ENCODE data around the gene IPO9.
"Not testable (repeated sequence)": the region's sequence is repeated elsewhere in the genome, so short reads cannot be mapped to it uniquely, and the experiment has no call there.

Gene IPO9

DNA sequence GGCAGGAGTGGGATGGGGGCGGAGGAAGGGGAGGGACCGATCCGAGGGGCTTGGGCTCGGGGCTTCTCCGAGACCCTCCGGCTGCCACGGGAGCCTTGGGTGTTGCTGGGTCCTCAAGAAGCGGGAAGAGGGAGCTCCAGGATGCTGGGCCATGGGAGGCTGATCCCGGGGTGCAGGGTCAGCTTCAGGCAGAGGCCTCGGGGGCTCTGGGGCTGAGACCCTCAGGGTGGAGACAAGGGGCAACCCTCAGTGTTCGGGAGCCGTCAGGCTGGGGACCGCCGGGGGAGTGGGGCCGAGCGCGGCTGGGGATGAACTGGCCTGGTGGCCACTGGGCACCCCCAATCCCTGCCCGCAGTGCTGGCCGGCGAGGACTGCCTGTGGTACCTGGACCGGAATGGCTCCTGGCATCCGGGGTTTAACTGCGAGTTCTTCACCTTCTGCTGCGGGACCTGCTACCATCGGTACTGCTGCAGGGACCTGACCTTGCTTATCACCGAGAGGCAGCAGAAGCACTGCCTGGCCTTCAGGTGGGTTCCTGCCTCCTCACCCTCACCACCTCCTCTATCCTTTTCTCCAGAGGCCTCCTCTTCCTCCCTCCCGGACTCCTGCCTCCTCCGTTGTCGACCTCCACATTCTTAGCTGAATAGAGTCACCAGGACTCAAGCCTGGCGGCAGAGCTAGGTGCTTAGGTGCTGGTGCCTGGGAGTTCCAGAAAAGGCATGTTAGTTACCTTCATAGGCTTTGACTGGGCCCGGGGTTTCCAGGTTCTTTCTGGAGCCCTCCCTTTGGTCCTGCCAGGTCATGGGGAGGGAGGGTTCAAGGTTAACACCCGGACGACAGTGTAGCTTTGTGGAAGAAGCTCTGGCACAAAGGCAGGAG lies 60.4 kb downstream of the IPO9 start:
- no peak for DNase-seq

DNA sequence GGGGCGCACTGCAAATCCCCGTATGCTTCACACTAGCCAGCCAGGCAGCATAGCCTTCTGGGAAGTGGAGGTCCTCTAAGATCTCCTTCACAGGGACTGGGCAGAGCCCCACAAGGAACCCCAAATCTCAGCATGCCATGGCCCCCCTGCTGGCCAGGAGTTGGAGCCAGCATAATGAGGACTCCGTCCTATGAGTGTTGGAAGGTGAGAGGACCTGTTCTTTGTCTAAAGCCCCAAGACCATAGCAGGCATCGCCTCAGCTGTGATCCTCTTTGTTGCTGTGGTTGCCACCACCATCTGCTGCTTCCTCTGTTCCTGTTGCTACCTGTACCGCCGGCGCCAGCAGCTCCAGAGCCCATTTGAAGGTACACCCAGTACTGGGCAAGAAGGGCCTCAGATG lies 61.3 kb downstream of the IPO9 start:
- no peak for DNase-seq

DNA sequence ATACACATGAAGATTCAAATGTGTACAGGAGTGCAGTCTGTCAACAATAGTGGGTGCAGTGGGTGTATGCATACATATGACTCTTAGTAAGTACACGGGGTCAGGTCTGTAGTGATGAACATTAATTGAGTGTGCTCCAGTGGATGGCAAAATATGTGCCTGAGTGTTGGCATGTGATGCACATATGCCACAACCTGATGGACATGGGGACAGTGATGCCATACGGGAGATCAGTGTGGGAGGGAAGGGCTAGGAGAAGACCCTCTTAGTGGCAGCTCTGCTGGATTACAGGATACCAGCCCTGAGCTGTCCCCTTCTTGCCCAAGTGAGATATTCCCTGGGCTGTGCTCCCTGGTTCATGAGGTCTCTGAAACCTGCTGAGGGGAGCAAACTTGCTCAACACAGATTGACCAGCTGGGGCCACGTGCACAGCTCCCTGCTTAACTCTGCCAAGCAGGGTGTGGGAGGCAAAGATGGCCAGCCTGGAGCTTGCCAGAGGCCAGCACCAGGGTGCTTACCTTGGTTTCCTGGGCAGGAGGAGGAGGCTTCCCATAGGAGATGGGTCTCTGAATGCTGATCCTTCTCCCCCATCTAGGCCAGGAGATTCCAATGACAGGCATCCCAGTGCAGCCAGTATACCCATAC lies 62.0 kb downstream of the IPO9 start:
- no peak for DNase-seq

DNA sequence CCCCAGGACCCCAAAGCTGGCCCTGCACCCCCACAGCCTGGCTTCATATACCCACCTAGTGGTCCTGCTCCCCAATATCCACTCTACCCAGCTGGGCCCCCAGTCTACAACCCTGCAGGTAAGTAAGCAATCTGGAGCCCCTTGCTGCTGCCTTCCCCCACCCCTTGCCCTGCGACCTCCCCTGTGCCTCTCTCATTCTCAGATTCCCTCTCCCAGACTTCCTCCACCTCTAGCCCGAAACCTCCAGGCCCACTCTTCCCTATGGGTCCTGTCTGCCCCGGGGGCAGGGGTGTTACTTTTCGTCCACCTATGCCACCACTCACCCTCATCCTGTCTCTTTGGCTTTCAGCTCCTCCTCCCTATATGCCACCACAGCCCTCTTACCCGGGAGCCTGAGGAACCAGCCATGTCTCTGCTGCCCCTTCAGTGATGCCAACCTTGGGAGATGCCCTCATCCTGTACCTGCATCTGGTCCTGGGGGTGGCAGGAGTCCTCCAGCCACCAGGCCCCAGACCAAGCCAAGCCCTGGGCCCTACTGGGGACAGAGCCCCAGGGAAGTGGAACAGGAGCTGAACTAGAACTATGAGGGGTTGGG lies 62.6 kb downstream of the IPO9 start:
- no peak for DNase-seq

DNA sequence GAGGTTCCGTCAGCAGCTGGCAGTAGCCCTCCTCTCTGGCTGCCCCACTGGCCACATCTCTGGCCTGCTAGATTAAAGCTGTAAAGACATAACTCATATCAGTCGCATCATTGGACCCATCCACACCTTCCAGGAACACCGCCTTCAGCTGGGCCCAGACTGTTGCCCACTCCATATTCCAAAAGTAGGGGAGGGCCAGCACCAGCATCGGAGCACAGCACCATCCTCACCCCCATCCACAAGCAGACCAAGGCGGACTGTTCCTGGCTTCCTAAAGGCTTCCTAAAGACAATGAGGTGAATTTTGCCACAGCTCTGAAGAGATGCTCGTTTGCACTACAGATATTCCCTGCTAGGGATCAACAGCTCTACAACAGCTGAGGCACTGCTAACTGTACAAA lies 63.3 kb downstream of the IPO9 start:
- no peak for DNase-seq

DNA sequence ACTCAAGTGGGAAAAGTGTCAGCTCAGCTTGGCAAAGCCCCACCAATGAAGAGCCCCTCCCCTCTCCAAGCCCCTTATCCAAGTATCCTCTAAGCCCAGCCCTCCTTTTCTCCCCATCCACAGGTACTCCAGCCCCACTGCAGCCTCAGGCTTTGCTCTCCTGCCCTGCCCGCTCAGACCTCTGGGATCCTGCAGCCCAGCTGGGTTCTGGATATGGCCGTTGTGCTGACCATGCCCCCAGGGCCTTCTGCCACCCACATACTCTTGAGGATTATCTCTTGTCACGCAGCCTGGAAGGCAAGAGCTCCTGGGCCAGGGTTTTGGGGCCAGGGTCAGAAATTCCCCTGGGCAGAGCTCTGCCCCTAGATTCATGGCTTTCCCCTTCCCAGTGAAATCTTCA lies 64.5 kb downstream of the IPO9 start:
- no peak for DNase-seq

DNA sequence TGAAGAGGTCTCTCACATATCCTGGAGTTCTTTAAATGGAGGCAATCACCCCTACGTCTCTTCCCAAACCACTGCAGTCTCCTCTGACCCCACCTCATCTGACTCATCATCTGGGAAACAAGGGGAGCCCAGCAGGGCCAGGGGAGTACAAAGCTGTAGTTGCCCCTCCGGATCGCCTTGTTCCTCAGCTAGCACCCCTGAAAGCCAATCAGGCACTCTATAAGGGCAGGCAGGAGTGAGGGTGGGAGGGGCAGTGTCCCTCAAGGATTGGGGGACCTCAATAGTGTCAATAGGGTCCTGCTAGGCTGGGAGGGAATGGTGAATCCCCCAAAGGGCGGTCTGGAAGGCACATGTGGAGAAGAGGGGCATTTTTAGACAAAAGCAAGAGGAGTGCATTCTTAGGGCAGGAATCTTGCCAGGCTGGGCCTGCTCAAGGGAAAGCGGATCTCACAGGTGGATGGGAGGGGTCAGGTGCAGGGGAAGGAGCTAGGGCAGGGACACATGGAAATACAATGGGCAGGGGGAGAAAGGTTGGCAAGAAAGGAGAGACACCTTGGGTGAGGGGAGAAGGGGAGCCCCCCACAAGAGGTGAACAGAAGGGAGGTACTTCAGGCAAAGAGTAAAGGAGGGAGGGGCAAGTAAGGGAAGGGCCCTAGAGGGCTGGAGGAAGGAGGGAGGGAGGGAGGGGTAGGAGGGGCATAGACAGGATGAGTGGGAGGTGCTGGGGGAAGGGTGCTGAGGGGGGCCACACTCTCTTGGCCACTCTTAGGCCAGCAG lies 65.6 kb downstream of the IPO9 start:
- no peak for DNase-seq

DNA sequence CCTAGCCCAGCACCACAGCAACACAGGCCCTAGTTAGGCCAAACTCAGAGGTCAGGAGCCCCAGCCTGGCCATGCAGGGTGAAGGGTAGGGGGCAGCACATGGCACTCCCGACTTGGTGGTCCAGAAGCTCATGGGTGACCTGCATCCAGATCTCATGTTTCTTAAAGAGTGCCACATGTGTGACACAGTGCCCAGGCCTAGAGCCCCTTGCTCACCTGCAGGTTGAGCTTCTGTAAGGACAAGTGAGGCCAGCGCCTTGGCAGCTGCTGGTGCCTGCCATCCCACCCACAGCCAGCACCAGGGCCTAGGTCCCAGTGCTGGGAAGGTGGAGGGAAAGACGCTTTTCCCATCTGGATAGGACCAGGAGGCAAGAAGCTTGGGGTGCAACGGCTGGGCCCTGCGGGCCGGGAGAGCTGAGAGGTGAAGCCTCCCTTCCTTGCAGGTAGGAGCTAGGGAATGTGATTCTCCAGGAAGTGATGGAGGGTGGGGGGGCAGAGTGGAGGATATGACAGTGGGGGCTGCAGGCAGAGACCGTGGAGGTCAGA lies 66.2 kb downstream of the IPO9 start:
- no peak for DNase-seq

DNA sequence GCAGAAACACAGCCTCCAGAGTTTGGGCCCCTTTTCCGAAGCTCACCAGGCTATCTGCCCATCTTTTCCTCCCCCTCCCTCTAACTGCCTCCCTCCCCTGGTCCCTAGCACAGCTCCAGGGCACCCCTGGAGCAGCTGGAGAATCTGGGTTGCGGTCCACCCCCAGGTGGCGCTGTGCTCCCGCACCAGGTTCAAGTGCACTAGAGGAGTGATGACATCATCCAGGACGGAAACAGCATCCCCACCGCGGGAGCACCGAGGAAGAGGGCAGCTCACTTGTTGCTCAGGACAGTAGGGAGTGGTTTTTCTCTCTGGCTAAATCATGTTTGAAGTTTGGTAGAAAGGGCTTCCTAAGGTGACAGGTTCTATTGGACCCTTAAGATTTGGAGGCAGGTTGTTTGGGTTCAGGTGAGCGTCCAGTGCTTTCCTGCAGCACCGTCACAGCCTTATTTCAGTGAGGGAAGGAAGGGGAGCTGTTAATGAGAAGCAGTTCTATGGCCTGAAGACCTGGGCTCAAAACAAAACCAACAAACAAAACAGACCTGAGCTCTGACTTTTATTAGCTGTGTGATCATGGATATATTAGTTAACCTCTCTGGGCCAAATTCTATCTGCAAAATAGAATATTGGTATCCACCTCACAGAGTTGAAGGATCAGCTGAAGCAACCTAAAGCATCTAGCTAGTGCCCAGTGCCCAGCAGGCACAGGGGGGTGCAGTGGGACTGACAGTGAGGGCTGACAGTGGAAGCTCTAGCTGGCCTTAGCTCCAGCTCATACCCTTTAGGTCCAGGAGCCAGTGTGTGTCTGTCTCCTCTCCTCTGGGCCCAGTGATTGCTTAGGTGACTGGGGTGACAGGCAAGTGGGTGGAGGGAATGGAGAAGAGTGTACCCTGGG lies 67.2 kb downstream of the IPO9 start:
- DNase-seq = peak; percentile 91

DNA sequence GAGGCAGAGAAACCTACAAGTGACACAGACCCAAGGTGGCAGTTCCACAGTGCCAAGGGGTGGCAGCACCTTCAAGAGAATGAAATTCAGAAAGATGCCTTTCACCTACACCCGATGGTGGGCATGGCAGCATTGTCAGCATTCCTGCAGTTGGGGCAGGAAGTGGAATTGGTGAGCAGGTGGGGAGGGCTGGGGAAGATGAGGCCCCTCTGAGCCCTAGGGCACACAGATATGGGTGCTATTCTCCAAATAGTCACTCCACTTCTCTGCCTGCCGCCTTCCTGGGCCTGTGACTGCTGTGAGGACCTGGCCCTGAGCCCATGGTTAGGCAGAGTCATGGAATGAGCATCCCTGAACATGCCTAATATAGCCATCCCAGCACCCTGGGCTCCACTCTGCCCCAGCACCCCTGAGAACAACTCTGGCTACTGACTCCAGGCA lies 68.0 kb downstream of the IPO9 start:
- peak; percentile 92 for DNase-seq

DNA sequence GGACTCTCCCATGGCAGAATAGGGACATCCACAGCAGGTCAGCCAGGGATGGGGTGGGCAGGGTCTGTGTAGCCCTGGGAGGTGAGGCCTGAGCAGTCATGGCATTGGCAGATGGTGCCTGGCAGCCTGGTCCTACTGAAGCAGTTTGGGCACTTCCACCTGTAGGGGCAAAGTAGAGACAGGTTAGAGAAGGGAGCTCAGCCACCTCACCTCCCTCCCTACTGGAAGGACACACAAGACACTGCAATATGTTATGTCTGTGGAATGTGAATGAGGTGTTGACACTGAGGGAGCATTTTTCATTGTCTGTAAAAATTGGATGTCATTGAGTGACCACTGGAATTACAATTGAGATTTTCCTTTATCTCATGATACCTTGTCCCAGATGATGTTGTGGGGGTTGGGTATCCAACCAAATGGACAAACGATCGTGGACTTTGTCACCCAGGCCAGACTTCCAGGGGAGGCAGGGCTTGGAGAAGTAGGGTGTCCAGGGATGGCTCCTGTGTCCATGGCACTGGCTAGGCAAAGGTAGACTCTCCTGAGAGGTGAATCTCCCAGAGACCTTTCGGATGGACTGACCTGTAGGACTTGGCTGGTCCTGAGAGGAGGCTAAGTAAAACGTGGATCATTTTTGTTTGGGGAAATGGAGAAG lies 69.4 kb downstream of the IPO9 start:
- no peak for DNase-seq

DNA sequence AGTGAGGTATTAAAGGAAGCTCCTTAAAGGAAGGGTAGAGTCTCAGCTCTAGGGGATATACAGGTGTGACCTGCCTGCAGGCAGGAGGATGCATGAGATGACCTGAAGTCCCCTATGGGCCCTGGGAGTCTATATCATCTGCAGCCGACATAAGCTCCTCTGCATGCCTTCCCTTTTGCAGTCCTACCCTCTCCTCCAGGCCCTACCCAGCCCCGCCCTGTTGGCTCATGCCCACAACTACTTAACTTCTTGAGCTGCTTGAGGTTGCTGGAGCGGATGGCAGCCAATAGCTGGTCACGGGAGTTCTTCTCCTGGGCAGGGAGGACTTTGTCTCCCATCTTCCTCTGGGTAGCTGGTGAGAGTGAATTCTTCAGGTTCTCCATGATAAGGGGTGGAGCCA lies 70.0 kb downstream of the IPO9 start:
- no peak for DNase-seq

DNA sequence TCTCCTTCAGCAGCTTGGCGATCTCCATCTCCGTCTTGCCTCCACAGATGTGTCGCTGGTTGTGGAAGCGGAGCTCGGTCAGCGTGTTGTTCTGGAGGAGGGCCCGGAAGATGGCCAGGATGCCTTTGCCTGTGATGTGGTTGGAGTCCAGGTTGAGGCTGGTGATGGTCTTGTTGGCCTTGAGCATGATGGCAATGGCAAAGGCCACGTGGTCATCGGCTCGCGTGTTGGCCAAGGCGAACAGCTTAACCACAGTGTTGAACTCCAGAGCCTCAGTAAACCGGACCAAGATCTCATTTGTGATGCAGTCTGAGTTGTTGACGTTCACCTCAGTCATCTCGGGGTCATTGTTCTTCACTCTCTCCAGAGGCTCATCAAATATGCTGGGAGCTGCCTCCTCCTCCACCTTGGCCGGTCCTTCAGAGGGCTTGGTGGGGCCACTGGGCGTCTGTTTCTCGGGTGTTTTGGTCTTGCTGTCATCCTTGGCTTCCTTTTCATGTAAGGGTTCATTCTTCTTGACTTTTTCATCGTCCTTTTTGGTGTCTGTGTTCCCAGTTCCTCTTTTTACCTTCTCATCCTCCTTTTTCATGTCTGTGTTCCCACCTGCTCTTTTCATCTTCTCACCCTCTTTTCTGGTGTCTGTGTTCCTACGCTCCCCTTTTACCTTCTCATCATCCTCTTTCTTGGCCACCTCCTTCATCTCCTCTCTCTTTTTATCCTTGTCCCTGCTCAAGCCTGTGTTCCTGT lies 70.9 kb downstream of the IPO9 start:
- no peak for DNase-seq

DNA sequence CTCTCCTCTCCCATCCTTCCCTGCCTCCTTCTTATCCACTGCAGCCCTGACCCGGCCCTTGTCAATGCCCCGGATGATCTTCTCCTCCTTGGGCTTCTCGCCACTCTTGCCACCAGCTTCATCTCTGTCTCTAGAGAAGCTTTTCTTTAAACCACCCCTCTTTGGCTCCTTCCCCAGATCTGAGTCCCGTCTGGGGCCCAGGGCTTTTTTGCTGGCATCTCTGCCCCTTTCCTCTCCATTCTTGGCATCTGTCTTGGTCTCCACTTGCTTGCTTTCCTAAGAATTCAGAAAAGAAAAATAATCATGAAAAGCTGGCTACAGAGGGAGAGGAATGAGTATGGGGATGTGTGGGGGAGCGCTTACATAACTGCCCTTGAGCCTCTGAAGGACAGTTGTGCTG lies 71.5 kb downstream of the IPO9 start:
- no peak for DNase-seq

DNA sequence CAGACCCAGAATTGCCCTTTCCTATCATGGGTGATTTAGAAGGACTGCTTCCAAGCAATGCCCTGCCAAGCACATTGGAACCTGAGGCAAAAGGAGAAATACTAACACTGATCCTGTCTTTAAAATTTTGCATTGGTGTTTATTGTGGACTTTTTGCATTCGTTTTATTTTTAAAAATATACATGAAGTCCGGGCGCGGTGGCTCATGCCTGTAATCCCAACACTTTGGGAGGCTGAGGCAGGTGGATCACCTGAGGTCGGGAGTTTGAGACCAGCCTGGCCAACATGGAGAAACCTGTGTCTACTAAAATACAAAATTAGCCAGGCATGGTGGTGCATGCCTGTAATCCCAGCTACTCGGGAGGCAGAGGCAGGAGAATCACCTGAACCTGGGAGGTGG lies 72.1 kb downstream of the IPO9 start:
- not testable (repeated sequence) for DNase-seq

DNA sequence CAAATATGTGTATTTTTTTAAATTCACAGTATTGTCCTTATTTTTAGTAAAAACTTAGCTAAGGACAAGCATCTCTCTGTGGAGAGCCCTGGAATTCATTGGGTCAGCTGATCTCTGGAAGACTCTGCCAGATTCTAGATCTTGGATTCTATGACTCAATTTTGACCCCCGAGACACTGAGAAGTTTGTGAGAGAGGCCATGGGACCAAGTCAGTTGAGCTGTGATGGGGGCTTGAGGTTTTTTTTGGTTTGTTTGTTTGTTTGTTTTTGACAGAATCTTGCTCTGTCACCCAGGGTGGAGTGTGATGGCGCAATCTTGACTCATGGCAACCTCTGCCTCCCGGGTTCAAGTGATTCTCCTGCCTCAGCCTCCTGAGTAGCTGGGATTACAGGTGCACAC lies 73.2 kb downstream of the IPO9 start:
- DNase-seq = peak; percentile 73

DNA sequence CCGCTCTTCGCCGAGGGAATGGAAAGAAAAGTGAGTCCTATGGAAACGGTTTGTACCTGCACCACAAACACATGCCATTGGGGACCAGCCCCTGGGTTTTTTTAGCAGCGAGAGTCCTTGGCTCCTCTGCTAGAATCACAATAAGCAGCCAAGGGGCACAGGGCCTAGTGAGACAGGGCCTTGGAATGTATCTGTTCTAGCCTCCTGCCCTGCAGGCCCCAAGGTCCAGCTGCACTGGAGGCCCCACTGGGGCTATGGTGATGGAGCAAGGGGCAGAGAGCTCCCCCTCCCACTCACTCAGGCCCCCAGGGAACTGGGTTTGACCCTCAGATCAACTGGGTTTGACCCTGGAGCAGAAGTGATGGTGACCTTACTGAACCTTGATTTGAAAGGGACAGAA lies 74.2 kb downstream of the IPO9 start:
- DNase-seq = peak; percentile 82

DNA sequence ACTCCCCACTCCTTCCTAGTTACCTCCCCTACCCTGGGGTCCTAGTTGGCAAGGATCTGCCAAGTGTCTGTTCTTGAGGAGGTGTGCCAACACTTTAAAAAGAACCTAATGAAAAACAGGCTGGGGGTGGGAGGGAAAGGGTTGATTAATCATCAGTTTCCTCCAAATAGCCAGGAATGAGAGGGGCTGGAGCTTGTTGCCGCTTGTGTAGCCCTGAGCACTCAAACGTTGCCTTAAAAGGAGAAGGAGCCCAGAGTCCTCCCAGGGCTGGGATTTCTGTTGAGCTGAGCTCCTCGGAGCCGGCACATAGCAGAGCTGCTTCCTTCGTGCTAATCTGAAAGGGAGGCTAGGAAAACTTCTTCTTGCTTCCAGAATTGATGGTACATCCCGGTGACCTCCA lies 75.6 kb downstream of the IPO9 start:
- DNase-seq = peak; percentile 99

DNA sequence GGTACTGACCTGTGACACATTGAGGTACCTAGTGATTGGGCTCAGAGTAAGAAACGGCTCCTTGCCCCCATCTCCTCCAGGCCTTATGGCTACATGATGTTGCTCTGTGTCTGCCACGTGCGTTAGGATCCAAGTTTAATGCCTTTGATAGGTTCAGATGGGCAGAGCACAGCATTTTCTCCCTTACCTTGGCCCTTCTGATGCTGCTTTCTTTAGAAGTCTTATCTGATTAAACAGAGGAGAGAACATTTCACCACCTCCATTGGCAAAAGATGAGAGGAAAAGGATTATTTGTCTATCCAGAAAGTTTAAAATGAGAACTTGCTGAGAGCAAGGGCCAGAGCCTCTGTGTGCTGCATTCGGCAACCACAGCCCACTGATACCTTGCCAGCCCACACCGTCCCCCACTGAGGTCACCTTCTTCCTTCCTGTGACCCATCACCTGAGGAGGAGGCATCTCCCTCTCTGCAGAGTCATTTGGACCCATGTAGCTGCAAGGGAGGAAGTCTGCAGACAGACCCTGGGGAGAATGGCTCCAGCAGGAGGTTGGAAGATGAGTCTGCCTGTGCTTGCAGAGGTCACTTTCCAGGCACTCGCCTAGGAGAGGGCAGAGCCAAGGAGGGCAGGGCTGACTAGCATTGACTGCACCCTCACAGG lies 76.4 kb downstream of the IPO9 start:
- no peak for DNase-seq

DNA sequence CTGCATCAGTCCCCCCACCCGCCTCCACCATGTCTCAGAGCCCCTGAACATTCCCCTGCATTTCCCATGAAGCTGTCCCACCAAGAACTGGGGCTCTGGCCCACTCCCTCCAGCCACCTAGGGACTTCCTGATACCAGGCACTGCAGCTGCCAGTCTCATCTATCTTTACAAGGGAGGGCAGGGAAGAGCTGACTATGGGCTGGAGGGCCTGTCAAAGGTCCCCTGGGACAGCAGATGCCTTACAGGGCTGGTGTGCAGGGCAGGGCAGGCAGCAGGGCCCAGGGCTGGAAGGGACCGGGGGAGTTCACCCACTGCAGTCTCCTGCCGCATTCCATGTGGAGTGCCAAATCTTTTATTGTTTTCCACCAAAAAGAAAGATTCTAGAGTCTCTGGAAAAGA lies 77.4 kb downstream of the IPO9 start:
- DNase-seq = peak; percentile 62
